ENCODE data around the gene PEMT.

The PEMT gene

DNA sequence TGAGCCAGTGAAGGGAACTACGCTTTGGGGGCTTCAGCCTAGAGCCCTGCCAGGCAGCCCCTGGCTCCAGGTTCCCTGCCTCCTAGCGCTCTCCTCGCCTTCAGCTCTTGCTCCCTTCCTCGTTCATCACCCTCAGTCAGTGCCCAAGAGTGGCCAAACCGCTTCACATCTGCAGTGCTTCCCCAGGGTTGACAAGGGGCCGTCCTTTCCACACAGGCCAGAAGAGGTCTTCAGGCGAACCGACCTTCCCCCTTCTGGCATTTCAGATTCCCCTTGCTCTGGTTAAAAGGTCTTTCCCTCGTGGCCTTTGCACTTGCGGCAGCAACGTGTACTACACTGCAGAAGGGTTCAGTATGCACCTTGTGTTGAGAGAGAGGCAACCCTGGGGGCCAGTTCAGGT is 99.4 kb downstream of the PEMT start:
- Histone ChIP-seq H3K9me3 (ENCODE audit: low read length) (no peaks in the 10 kb centered on the region), H3K9ac (ENCODE audit: low read length) (no peak overlapping the region), H3K4me1 (ENCODE audit: insufficient read depth, low read length, severe bottlenecking) (peaks cover 2% of the 10 kb centered on the region), H3K36me3 (ENCODE audit: insufficient read depth, low read length) (peaks cover 43% of the 10 kb centered on the region), H3K4me3 (ENCODE audit: low read depth, low read length, poor library complexity, severe bottlenecking) (no peak overlapping the region), H3F3A (ENCODE audit: insufficient read depth, low read length) (no peaks in the 10 kb centered on the region), H2AFZ (ENCODE audit: low read length) (no peak overlapping the region), H3K79me2 (ENCODE audit: insufficient read depth, low read length) (no peaks in the 10 kb centered on the region), H4K20me1 (ENCODE audit: insufficient read depth, low read length) (no peaks in the 10 kb centered on the region), H3K27me3 (ENCODE audit: insufficient read depth, low read length) (no peaks in the 10 kb centered on the region), H3K27ac (ENCODE audit: low read depth, low read length, poor library complexity, severe bottlenecking) (no peak overlapping the region), H3K9me2 (ENCODE audit: low read depth, low read length) (no peaks in the 10 kb centered on the region), H3K4me2 (ENCODE audit: low read length) (no peak overlapping the region)
- no peak for TF ChIP-seq CTCF (IDR thresholded peaks at IDR 0.05; ENCODE audit: low read length)
- no peak for TF ChIP-seq EZH2 (IDR thresholded peaks at IDR 0.05; ENCODE audit: borderline replicate concordance, low read length)

DNA sequence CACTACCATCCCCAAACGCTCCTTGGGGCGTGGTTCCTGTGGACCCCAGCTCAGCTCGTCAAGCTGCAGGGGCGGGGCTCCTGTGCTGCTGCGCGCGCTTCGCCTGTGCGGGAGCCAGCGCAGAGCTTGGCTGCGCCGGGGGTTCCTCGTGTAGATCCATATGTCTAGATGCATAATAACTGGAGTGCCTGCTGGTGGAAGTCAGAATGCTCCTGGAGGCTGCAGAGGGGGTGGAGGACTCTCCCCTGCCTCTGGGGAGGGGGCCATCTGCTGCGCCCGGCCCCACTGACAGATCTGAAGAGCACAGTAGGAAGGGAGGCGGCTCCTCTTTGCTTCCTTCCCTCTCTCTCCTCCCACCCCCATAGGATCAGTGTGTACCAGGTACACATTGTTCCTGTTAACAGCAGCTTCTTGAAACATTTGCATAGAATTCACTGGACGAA is 99.9 kb downstream of the PEMT start:
- H3K27ac ChIP-seq (ENCODE audit: low read depth, low read length, poor library complexity, severe bottlenecking) = no peak overlapping the region
- H3K4me2 ChIP-seq (ENCODE audit: low read length) = no peak overlapping the region
- no peak for TF ChIP-seq CTCF (IDR thresholded peaks at IDR 0.05; ENCODE audit: low read length)
- no peak for TF ChIP-seq EZH2 (IDR thresholded peaks at IDR 0.05; ENCODE audit: borderline replicate concordance, low read length)
- no peak overlapping the region for H3K9ac ChIP-seq (ENCODE audit: low read length)
- H3K27me3 ChIP-seq (ENCODE audit: insufficient read depth, low read length) = no peaks in the 10 kb centered on the region
- no peak overlapping the region for H3K4me3 ChIP-seq (ENCODE audit: low read depth, low read length, poor library complexity, severe bottlenecking)
- no peaks in the 10 kb centered on the region for H3K4me1 ChIP-seq (ENCODE audit: insufficient read depth, low read length, severe bottlenecking)
- H3K9me2 ChIP-seq (ENCODE audit: low read depth, low read length) = no peaks in the 10 kb centered on the region
- H4K20me1 ChIP-seq (ENCODE audit: insufficient read depth, low read length) = no peaks in the 10 kb centered on the region
- H3K9me3 ChIP-seq (ENCODE audit: low read length) = no peaks in the 10 kb centered on the region
- no peaks in the 10 kb centered on the region for H3K79me2 ChIP-seq (ENCODE audit: insufficient read depth, low read length)
- H3F3A ChIP-seq (ENCODE audit: insufficient read depth, low read length) = no peaks in the 10 kb centered on the region
- H2AFZ ChIP-seq (ENCODE audit: low read length) = no peak overlapping the region
- peaks cover 43% of the 10 kb centered on the region for H3K36me3 ChIP-seq (ENCODE audit: insufficient read depth, low read length)

DNA sequence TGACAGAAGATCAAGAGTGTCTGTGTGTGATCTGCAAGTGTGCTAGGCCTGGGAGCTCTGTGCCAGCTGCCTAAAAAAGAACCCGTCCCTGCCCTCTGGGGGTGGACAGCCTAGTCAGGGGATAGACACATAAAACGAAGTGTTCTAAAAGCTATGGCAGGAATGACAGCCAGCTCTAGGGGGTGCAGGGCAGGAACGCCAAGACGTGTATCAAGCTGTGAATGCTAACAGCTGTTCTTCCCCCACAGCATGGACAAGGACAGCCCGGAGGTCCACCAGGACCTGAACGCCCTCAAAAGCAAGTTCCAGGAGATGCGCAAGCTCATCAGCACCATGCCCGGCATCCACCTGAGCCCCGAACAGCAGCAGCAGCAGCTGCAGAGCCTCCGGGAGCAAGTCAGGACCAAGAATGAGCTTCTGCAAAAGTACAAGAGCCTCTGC is 100.5 kb downstream of the PEMT start:
- H3K27ac ChIP-seq (ENCODE audit: low read depth, low read length, poor library complexity, severe bottlenecking) = no peak overlapping the region
- H3K4me2 ChIP-seq (ENCODE audit: low read length) = no peak overlapping the region
- H4K20me1 ChIP-seq (ENCODE audit: insufficient read depth, low read length) = no peaks in the 10 kb centered on the region
- no peaks in the 10 kb centered on the region for H3K9me3 ChIP-seq (ENCODE audit: low read length)
- no peaks in the 10 kb centered on the region for H3K79me2 ChIP-seq (ENCODE audit: insufficient read depth, low read length)
- no peaks in the 10 kb centered on the region for H3K27me3 ChIP-seq (ENCODE audit: insufficient read depth, low read length)
- no peak overlapping the region for H3K9ac ChIP-seq (ENCODE audit: low read length)
- no peak overlapping the region for H2AFZ ChIP-seq (ENCODE audit: low read length)
- H3K36me3 ChIP-seq (ENCODE audit: insufficient read depth, low read length) = peaks cover 43% of the 10 kb centered on the region
- H3K9me2 ChIP-seq (ENCODE audit: low read depth, low read length) = no peaks in the 10 kb centered on the region
- no peaks in the 10 kb centered on the region for H3K4me1 ChIP-seq (ENCODE audit: insufficient read depth, low read length, severe bottlenecking)
- TF ChIP-seq EZH2 (IDR thresholded peaks at IDR 0.05; ENCODE audit: borderline replicate concordance, low read length) (no peak), CTCF (IDR thresholded peaks at IDR 0.05; ENCODE audit: low read length) (no peak)
- no peak overlapping the region for H3K4me3 ChIP-seq (ENCODE audit: low read depth, low read length, poor library complexity, severe bottlenecking)
- H3F3A ChIP-seq (ENCODE audit: insufficient read depth, low read length) = no peaks in the 10 kb centered on the region
